Uterus (tissue), 4 donors: ENCODE measurements around the gene OTP. TPM values are rescaled to one million over a fixed set of nuclear protein-coding genes. Genes with fewer than 3 reads are reported as not detected.

Source experiments
- DNase-seq, 2 donors: peaks; one replicate each; pipeline ENCODE4 v3.0.0-alpha.2; 2019 to 2020
- H3K27ac ChIP-seq, 2 donors: fragments of 200-600 bp; sonication (generic); 1 replicate in 1 of 2; 2 replicates in 1 of 2; pipeline ENCODE4 v1.5.1; 2016 to 2018
- H3K27me3 ChIP-seq, 2 donors: fragments of 200-600 bp; sonication (generic); one replicate each; pipeline ENCODE4 v1.5.1; 2018 to 2019; ENCODE audit warnings: control low read depth in 1 of 2
- H3K36me3 ChIP-seq, 2 donors: fragments of 200-600 bp; sonication (generic); one replicate each; pipeline ENCODE4 v1.5.1; 2019; ENCODE audit warnings: control low read depth in 1 of 2
- H3K4me1 ChIP-seq, 2 donors: fragments of 200-600 bp; sonication (generic); one replicate each; pipeline ENCODE4 v1.5.1; 2018 to 2019; ENCODE audit warnings: control low read depth in 1 of 2
- H3K4me3 ChIP-seq, 2 donors: fragments of 200-600 bp; sonication (generic); 1 replicate in 1 of 2; 2 replicates in 1 of 2; pipeline ENCODE4 v1.5.1; 2018 to 2019; ENCODE audit warnings: mild to moderate bottlenecking in 1 of 2
- H3K9me3 ChIP-seq, 2 donors: fragments of 200-600 bp; sonication (generic); one replicate each; pipeline ENCODE4 v1.5.1; 2019; ENCODE audit warnings: control low read depth in 1 of 2
- POLR2A ChIP-seq, 2 donors: fragments of 450-650 bp; IDR thresholded peaks; one replicate each; pipeline ENCODE4 v1.6.1; 2016; ENCODE audit warnings: antibody characterized with exemption in 2 of 2, mild to moderate bottlenecking in 1 of 2, moderate library complexity in 1 of 2
- intact Hi-C: fragments of 100-400 bp; cut with DNase I; formaldehyde crosslinking; loops from one replicate; pipeline ENCODE4 v1.15.1; 2023; ENCODE audit warnings: low total_unique reads
- total RNA-seq, 4 donors: library from RNA; depleted of rRNA in 3 of 4; stranded (reverse); fragments of >200 nt in 3 of 4; gene quantifications; one replicate each; pipeline versions ENCODE4 v1.1.0 to v1.2.4, GENCODE V29; 2014 to 2023
- TF ChIP-seq, protein P1 (sequence below), 4 experiments: fragments of 200-600 bp in 2 of 4; fragments of 450-650 bp in 2 of 4; sonication (generic) in 2 of 4; IDR thresholded peaks; one replicate each; pipeline ENCODE4 v1.5.1; 2016 to 2019; ENCODE audit warnings: antibody characterized with exemption in 4 of 4, mild to moderate bottlenecking in 2 of 4, moderate library complexity in 1 of 4
- donor health status: DM: yes; HTN: yes; CAD: no.

The OTP gene
- not detected for total RNA-seq

DNA sequence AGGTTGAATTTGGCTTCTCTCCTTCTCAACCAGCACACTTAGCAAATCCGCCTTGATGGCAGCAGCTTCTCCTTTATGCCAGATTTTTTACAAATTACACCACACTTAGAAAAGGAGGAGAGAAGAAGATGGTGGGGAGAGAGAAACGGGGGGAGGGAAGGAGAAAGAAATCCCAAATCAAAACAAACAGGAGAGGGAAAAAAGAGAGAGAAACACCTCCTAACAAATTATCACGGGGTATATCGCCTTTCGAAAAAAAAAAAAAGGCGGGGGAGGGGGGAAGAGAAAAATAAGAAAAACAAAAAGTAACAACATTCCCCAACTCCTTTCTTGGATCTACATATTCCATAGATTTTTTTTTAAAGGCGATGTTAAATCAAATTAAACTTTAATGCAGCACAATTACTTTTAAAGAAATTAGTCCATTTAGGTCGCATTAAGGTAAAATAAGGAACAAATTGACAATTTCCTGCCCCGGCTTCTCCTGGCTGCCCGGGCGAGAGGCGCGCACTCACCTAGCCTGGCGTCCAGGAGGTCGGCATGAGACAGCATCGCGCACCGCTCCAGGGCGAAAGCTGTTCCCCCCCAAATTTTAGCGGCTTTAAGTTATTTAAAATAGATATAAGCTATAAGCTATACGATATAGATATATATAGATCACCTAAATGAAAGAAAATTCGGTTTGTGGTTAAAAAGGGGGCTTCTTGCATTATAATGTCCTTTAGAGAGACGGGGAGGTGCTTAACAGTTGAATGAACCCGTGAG is at the start of gene OTP:
TSS of gene OTP (minus strand) at position 716 of the 765 bp plus-strand sequence. CDS start at position 552, 164 bp downstream.
- H3K27ac ChIP-seq = no peak within 1 kb of the TSS
- intact Hi-C loops = no loop called here
- H3K9me3 ChIP-seq = no peaks in the 10 kb centered on the region
- H3K27me3 ChIP-seq = peaks cover 25 to 100% of the 10 kb centered on the region in 2 donors
- H3K36me3 ChIP-seq = no peaks in the 10 kb centered on the region
- TF ChIP-seq POLR2A (IDR thresholded peaks at IDR 0.05) = no peak
- TF ChIP-seq, protein P1, sequence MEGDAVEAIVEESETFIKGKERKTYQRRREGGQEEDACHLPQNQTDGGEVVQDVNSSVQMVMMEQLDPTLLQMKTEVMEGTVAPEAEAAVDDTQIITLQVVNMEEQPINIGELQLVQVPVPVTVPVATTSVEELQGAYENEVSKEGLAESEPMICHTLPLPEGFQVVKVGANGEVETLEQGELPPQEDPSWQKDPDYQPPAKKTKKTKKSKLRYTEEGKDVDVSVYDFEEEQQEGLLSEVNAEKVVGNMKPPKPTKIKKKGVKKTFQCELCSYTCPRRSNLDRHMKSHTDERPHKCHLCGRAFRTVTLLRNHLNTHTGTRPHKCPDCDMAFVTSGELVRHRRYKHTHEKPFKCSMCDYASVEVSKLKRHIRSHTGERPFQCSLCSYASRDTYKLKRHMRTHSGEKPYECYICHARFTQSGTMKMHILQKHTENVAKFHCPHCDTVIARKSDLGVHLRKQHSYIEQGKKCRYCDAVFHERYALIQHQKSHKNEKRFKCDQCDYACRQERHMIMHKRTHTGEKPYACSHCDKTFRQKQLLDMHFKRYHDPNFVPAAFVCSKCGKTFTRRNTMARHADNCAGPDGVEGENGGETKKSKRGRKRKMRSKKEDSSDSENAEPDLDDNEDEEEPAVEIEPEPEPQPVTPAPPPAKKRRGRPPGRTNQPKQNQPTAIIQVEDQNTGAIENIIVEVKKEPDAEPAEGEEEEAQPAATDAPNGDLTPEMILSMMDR (IDR thresholded peaks at IDR 0.05) = no peak
- no peaks in the 10 kb centered on the region for H3K4me1 ChIP-seq
- no peak within 1 kb of the TSS for H3K4me3 ChIP-seq
- no peak for DNase-seq

DNA sequence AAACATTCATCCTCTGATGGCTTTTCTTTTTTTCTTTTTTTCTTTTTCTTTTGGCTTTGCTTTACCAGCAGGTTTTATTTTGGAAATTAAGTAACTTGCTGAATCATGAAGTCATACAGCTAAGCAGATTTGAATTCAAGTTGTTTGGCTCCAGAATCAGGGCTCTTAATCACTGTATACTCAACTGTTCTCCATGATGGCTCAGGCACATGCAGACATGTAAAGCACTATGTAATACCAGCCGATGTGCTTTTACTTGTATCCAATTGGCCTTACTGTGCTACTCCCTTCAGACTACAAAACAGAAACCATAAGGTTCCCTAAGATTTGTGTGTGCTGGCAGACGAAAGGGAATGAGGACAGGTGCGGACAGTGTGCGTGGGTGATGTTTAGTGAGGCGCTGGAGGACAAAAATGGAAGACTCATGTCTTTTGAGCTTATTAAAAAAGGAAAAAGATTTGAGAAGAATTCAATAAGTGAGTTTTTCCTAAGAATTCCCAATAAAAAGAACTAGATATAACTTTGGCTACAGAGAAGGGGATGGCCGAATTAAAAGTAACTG is 44.7 kb upstream of the OTP start:
- no peak overlapping the region for H3K27ac ChIP-seq
- DNase-seq = no peak
- intact Hi-C loops = no loop called here
- no peaks in the 10 kb centered on the region for H3K4me1 ChIP-seq
- H3K4me3 ChIP-seq = no peak overlapping the region
- no peaks in the 10 kb centered on the region for H3K36me3 ChIP-seq
- H3K9me3 ChIP-seq = no peaks in the 10 kb centered on the region
- no peaks in the 10 kb centered on the region for H3K27me3 ChIP-seq
- TF ChIP-seq POLR2A (IDR thresholded peaks at IDR 0.05) = no peak
- TF ChIP-seq, protein P1 (IDR thresholded peaks at IDR 0.05) = no peak

DNA sequence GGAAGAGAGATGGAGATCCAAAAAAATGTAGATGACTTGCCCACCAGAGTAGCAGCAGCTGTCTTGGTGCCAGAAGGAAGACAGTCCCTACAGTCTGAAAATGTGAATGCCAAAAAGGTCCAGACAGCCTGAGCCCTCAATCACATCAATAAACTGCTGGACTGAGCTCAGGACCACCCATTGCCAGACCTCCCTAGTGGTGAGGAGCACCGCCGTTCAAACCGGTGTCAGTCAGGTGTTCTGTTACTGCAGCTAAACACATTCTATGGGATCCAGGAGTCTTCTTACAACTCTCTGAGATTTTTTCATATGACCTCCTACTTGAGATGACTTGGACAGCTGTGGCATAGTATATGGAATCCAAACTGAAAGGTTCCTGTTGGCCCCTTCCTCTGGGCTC is 32.0 kb upstream of the OTP start:
- no peak for DNase-seq
- no peak overlapping the region for H3K4me3 ChIP-seq
- no peaks in the 10 kb centered on the region for H3K4me1 ChIP-seq
- no peaks in the 10 kb centered on the region for H3K36me3 ChIP-seq
- H3K9me3 ChIP-seq = no peaks in the 10 kb centered on the region
- TF ChIP-seq, protein P1 (IDR thresholded peaks at IDR 0.05) = no peak
- TF ChIP-seq POLR2A (IDR thresholded peaks at IDR 0.05) = no peak
- intact Hi-C loops = no loop called here
- no peak overlapping the region for H3K27ac ChIP-seq
- H3K27me3 ChIP-seq = no peaks in the 10 kb centered on the region

DNA sequence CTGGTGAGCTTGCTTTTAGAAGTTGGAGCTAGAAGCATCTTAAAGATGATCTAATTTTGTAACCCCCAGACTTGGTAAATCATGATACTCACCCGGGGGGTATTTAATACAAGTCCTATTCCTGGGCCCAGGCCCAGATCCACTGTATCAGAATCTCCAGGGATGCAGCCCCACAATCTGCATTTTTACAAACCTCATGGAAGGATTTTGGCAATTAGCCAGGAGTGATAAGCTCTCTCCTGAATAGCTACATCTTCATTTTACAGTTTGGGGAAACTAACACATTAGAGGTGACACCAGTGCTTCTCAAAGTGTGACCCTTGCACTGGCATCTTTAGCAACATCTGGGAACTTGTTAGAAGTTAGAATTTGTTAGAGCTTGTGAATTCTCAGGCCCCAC is 31.2 kb upstream of the OTP start:
- no peaks in the 10 kb centered on the region for H3K36me3 ChIP-seq
- intact Hi-C loops = no loop called here
- no peak for DNase-seq
- no peaks in the 10 kb centered on the region for H3K4me1 ChIP-seq
- no peaks in the 10 kb centered on the region for H3K27me3 ChIP-seq
- no peaks in the 10 kb centered on the region for H3K9me3 ChIP-seq
- H3K4me3 ChIP-seq = no peak overlapping the region
- TF ChIP-seq POLR2A (IDR thresholded peaks at IDR 0.05) = no peak
- TF ChIP-seq, protein P1 (IDR thresholded peaks at IDR 0.05) = no peak
- no peak overlapping the region for H3K27ac ChIP-seq

DNA sequence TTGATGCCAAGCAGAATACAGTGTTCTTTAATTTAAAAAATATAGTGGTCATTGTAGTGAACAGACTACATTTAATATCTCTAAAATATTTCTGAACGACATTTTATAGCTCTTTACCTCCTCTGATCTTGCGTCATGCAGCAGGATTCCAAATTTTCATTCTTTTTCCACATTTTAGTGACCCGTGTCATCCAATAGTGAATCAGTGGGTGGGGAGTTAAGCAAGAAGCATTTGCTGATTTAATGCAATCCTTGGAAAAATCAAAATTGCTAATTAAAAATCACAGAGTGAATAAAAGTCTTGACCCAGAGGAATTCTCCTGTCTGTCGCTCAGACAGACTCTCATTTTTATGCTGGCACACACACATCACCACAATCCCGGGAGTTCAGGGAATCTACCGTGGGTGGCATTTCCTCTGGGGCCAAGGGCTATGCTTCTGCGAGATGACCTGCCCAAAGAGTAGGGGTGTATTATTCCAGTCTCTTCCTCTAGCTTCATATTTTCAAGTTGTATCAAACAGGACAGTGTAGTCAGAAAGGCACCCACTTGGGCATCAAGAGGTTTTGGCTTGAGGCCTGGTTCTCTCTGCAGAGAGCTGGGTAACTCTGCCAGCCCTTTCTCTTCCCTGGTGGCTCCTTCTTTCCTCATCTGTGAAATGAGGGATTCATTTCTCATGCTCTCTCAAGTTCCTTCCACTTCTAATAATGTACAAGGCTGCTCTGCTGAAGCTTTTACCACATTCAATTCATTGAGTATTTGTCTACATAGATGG is 24.8 kb upstream of the OTP start:
- no peaks in the 10 kb centered on the region for H3K36me3 ChIP-seq
- H3K4me1 ChIP-seq = no peaks in the 10 kb centered on the region
- intact Hi-C loops = no loop called here
- H3K9me3 ChIP-seq = no peaks in the 10 kb centered on the region
- TF ChIP-seq POLR2A (IDR thresholded peaks at IDR 0.05) = no peak
- DNase-seq = no peak
- no peak overlapping the region for H3K27ac ChIP-seq
- H3K27me3 ChIP-seq = no peaks in the 10 kb centered on the region
- H3K4me3 ChIP-seq = no peak overlapping the region
